GM12878 (cell line): ENCODE measurements around the gene ARL10. TPM values are rescaled to one million over a fixed set of nuclear protein-coding genes. Genes with fewer than 3 reads are reported as not detected.
A peak's percentile ranks its signal among the peaks of the same experiment; 100 is the strongest.

Experiments
- ETV6 ChIP-seq, 2 experiments: fragments of 450-650 bp in 1 of 2; IDR thresholded peaks in 1 of 2; conservative IDR thresholded peaks in 1 of 2; 2 replicates each; pipeline ENCODE4 v1.6.1; 2014; ENCODE audit warnings: antibody characterized with exemption in 1 of 2, borderline replicate concordance in 1 of 2, low read depth in 1 of 2, mild to moderate bottlenecking in 1 of 2, moderate library complexity in 1 of 2
- HCFC1 ChIP-seq: fragments of 150-350 bp; IDR thresholded peaks from 2 replicates; pipeline ENCODE4 v1.6.1; 2014; ENCODE audit warnings: low read length
- LARP7 ChIP-seq: fragments of 450-650 bp; IDR thresholded peaks from 2 replicates; pipeline ENCODE4 v1.6.1; 2017; ENCODE audit warnings: mild to moderate bottlenecking
- MTA3 ChIP-seq: IDR thresholded peaks from 2 replicates; pipeline ENCODE4 v1.6.1; 2012; ENCODE audit warnings: low read length, inconsistent platforms, borderline replicate concordance
- NKRF ChIP-seq: fragments of 450-650 bp; conservative IDR thresholded peaks from 2 replicates; pipeline ENCODE4 v1.6.1; 2017; ENCODE audit warnings: mild to moderate bottlenecking, moderate library complexity
- NR2C1 ChIP-seq: fragments of 450-650 bp; IDR thresholded peaks from 2 replicates; pipeline ENCODE4 v1.6.1; 2017; ENCODE audit warnings: antibody characterized with exemption, mild to moderate bottlenecking, moderate library complexity
- RAD21 ChIP-seq: IDR thresholded peaks from 2 replicates; pipeline ENCODE4 v1.6.1; 2011; ENCODE audit warnings: mild to moderate bottlenecking, low read depth, low read length, moderate library complexity; ENCODE audit not compliant: insufficient read depth
- RCOR1 ChIP-seq: conservative IDR thresholded peaks from 2 replicates; pipeline ENCODE4 v1.6.1; 2012; ENCODE audit warnings: low read depth, low read length, improper control_type of control experiment
- TCF7 ChIP-seq: IDR thresholded peaks from 2 replicates; pipeline ENCODE4 v1.6.1; 2014; ENCODE audit warnings: antibody characterized with exemption, borderline replicate concordance
- ZBTB11 ChIP-seq: fragments of 450-650 bp; formaldehyde crosslinking; IDR thresholded peaks from 2 replicates; pipeline ENCODE4 v1.5.0; 2022; ENCODE audit warnings: mild to moderate bottlenecking, missing genetic modification characterization
- ZNF592 ChIP-seq: fragments of 450-650 bp; IDR thresholded peaks from 2 replicates; pipeline ENCODE4 v1.6.1; 2017; ENCODE audit warnings: mild to moderate bottlenecking, moderate library complexity
- polyA plus RNA-seq, 11 experiments: library from polyadenylated mRNA; depleted of rRNA in 4 of 11; unstranded in 6 of 11; stranded (reverse) in 5 of 11; fragments of >200 nt; fragmentation: Nextera tagmentation in 4 of 11; fragmentation: Illumina TruSeq in 1 of 11; extraction: Ambion mirVana in 4 of 11; extraction: Trizol in 1 of 11; gene quantifications; 1 replicate in 1 of 11; 2 replicates in 10 of 11; pipeline versions ENCODE4 v1.2.1 to v1.2.3, GENCODE V29; 2011 to 2016; ENCODE audit warnings: inconsistent platforms in 2 of 11, missing spikeins in 2 of 11, low read depth in 1 of 11
- total RNA-seq, 4 experiments: library from RNA; depleted of rRNA in 3 of 4; stranded (reverse); fragments of >200 nt in 3 of 4; fragmentation: Illumina TruSeq in 1 of 4; extraction: Trizol in 1 of 4; gene quantifications; 2 replicates each; pipeline versions ENCODE4 v1.2.1 to v1.2.3, GENCODE V29; 2013 to 2021
- TF ChIP-seq, protein P1 (sequence below): fragments of 450-650 bp; IDR thresholded peaks from 2 replicates; pipeline ENCODE4 v1.6.1; 2017; ENCODE audit warnings: mild to moderate bottlenecking
- TF ChIP-seq, protein P2 (sequence below): fragments of 150-350 bp; IDR thresholded peaks from 2 replicates; pipeline ENCODE4 v1.6.1; 2016; ENCODE audit warnings: low read depth, low read length

The ARL10 gene
- total and polyA plus RNA-seq, 10 of the 15 experiments (the other 5 are each of a cell fraction or from before 2014, with no cell fraction given): 0.44 to 6.4 (median 2.4) TPM

- TF ChIP-seq MTA3 (no peak; the same call in 1 of the 2 replicates), LARP7 (no peak), NR2C1 (peak; percentile 84), ZBTB11 (peak; percentile 93), RCOR1 (no peak), ETV6 (conservative IDR thresholded peaks at IDR 0.05 in 1 of 2, IDR thresholded peaks at IDR 0.05 in 1 of 2; ENCODE audit: borderline replicate concordance in 1 of 2, low read depth in 1 of 2) (0 out of 4 replicates have a peak, but pooled peaks of 1 of the 2 experiments have one; percentile 7), TCF7 (no peak), HCFC1 (peak; percentile 83), NKRF (peak; percentile 99), RAD21 (no peak), ZNF592 (no peak)
- TF ChIP-seq, protein P1, sequence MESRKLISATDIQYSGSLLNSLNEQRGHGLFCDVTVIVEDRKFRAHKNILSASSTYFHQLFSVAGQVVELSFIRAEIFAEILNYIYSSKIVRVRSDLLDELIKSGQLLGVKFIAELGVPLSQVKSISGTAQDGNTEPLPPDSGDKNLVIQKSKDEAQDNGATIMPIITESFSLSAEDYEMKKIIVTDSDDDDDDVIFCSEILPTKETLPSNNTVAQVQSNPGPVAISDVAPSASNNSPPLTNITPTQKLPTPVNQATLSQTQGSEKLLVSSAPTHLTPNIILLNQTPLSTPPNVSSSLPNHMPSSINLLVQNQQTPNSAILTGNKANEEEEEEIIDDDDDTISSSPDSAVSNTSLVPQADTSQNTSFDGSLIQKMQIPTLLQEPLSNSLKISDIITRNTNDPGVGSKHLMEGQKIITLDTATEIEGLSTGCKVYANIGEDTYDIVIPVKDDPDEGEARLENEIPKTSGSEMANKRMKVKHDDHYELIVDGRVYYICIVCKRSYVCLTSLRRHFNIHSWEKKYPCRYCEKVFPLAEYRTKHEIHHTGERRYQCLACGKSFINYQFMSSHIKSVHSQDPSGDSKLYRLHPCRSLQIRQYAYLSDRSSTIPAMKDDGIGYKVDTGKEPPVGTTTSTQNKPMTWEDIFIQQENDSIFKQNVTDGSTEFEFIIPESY: 0 out of 2 replicates have a peak, but pooled peaks have one; percentile 7
- TF ChIP-seq, protein P2, sequence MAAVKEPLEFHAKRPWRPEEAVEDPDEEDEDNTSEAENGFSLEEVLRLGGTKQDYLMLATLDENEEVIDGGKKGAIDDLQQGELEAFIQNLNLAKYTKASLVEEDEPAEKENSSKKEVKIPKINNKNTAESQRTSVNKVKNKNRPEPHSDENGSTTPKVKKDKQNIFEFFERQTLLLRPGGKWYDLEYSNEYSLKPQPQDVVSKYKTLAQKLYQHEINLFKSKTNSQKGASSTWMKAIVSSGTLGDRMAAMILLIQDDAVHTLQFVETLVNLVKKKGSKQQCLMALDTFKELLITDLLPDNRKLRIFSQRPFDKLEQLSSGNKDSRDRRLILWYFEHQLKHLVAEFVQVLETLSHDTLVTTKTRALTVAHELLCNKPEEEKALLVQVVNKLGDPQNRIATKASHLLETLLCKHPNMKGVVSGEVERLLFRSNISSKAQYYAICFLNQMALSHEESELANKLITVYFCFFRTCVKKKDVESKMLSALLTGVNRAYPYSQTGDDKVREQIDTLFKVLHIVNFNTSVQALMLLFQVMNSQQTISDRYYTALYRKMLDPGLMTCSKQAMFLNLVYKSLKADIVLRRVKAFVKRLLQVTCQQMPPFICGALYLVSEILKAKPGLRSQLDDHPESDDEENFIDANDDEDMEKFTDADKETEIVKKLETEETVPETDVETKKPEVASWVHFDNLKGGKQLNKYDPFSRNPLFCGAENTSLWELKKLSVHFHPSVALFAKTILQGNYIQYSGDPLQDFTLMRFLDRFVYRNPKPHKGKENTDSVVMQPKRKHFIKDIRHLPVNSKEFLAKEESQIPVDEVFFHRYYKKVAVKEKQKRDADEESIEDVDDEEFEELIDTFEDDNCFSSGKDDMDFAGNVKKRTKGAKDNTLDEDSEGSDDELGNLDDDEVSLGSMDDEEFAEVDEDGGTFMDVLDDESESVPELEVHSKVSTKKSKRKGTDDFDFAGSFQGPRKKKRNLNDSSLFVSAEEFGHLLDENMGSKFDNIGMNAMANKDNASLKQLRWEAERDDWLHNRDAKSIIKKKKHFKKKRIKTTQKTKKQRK: no peak
Measured at GRCh38 chr5:176388444-176389134, 23.3 kb downstream of the ARL10 start, which contains the start of the genes HIGD2A and NOP16 (continued).
